Fibroblast of lung (primary cell): ENCODE results near the gene SUGCT.

Experiments
- CTCF ChIP-seq, 2 donors: IDR thresholded peaks in 1 of 2; conservative IDR thresholded peaks in 1 of 2; 1 replicate in 1 of 2; 2 replicates in 1 of 2; pipeline ENCODE4 v1.5.1; 2011 to 2012; ENCODE audit warnings: low read length in 2 of 2, control low read depth in 1 of 2, inconsistent platforms in 1 of 2, low read depth in 1 of 2, mild to moderate bottlenecking in 1 of 2
- EZH2 ChIP-seq: IDR thresholded peaks from 2 replicates; pipeline ENCODE4 v1.5.1; 2012; ENCODE audit warnings: low read length, control low read depth, mild to moderate bottlenecking; ENCODE audit errors: missing control alignments

GRCh38 chr7:40746841-40747556 is 612.2 kb downstream of the SUGCT start:
- TF ChIP-seq CTCF (conservative IDR thresholded peaks at IDR 0.05 in 1 of 2, IDR thresholded peaks at IDR 0.05 in 1 of 2; ENCODE audit: low read depth in 1 of 2, low read length in 2 of 2) = no peak
- no peak for TF ChIP-seq EZH2
